Gastrocnemius medialis (tissue), 4 donors: ENCODE results near the gene KCNJ5. TPM values are rescaled to one million over a fixed set of nuclear protein-coding genes. Genes with fewer than 3 reads are reported as not detected.

Source experiments
- ATAC-seq, 2 donors: fragments of 150-250 bp; one replicate each; pipeline ENCODE4 v1.9.1; 2016
- DNase-seq, 2 donors: peaks; one replicate each; pipeline ENCODE4 v3.0.0-alpha.2; 2019
- H3K27ac ChIP-seq, 4 donors: fragments of 200-600 bp; sonication (generic); 1 replicate in 1 of 4; 2 replicates in 3 of 4; pipeline ENCODE4 v1.5.1; 2016 to 2018; ENCODE audit warnings: mild to moderate bottlenecking in 2 of 4, moderate library complexity in 1 of 4
- H3K27me3 ChIP-seq, 3 donors: fragments of 200-600 bp; sonication (generic) in 2 of 3; 1 replicate in 1 of 3; 2 replicates in 2 of 3; pipeline versions ENCODE4 v1.5.1 to v1.6.0; 2016 to 2019; ENCODE audit warnings: mild to moderate bottlenecking in 1 of 3, moderate library complexity in 1 of 3
- H3K36me3 ChIP-seq, 2 donors: fragments of 200-600 bp; sonication (generic) in 1 of 2; one replicate each; pipeline ENCODE4 v1.5.1; 2017 to 2018
- H3K4me1 ChIP-seq, 2 donors: fragments of 200-600 bp; sonication (generic) in 1 of 2; one replicate each; pipeline ENCODE4 v1.5.1; 2016 to 2017; ENCODE audit warnings: mild to moderate bottlenecking in 2 of 2
- H3K4me3 ChIP-seq, 4 donors: fragments of 200-600 bp; sonication (generic) in 3 of 4; 1 replicate in 1 of 4; 2 replicates in 3 of 4; pipeline ENCODE4 v1.5.1; 2016 to 2019; ENCODE audit warnings: mild to moderate bottlenecking in 2 of 4
- H3K9me3 ChIP-seq, 3 donors: fragments of 200-600 bp; sonication (generic) in 2 of 3; 1 replicate in 1 of 3; 2 replicates in 2 of 3; pipeline ENCODE4 v1.5.1; 2016 to 2019
- CTCF ChIP-seq, 5 experiments: fragments of 450-650 bp in 3 of 5; fragments of 200-600 bp in 2 of 5; sonication (generic) in 2 of 5; IDR thresholded peaks in 4 of 5; conservative IDR thresholded peaks in 1 of 5; 1 replicate in 4 of 5; 2 replicates in 1 of 5; pipeline ENCODE4 v1.5.1; 2016 to 2019; ENCODE audit warnings: antibody characterized with exemption in 5 of 5, mild to moderate bottlenecking in 3 of 5, moderate library complexity in 3 of 5
- POLR2A ChIP-seq, 2 donors: fragments of 450-650 bp; IDR thresholded peaks; one replicate each; pipeline ENCODE4 v1.6.1; 2017; ENCODE audit warnings: antibody characterized with exemption in 2 of 2, mild to moderate bottlenecking in 2 of 2, moderate library complexity in 2 of 2
- in situ Hi-C, 4 donors: fragments of 200-750 bp; cut with MboI; loops; one replicate each; pipeline versions ENCODE4 v1.15.0 to v1.8.0; 2017; ENCODE audit warnings: low sequenced_read_pairs in 4 of 4
- intact Hi-C: fragments of 100-400 bp; cut with DNase I; formaldehyde crosslinking; loops from one replicate; pipeline ENCODE4 v1.15.1; 2023; ENCODE audit warnings: low total_unique reads
- total RNA-seq, 4 donors: library from RNA; depleted of rRNA; stranded (reverse); fragments of >200 nt; gene quantifications; one replicate each; pipeline versions ENCODE4 v1.1.0 to v1.2.3, GENCODE V29; 2016

KCNJ5 gene
- total RNA-seq, 4 donors from 2014 or later = 0.24 to 0.46 TPM; not detected in 2

- in situ Hi-C loops = no loop called here
These were observed 18.6 kb upstream of the KCNJ5 start for GRCh38 chr11:128872594-128872993.

GRCh38 chr11:128874427-128874826 lies 16.7 kb upstream of the KCNJ5 start:
- peaks cover 0 to 5% (median 0%) of the 10 kb centered on the region in 3 donors for H3K27me3 ChIP-seq
- no peaks in the 10 kb centered on the region for H3K4me1 ChIP-seq
- H3K36me3 ChIP-seq = no peaks in the 10 kb centered on the region
- no peak for TF ChIP-seq POLR2A (IDR thresholded peaks at IDR 0.05)
- no peak for TF ChIP-seq CTCF (IDR thresholded peaks at IDR 0.05 in 4 of 5, conservative IDR thresholded peaks at IDR 0.05 in 1 of 5)
- in situ Hi-C loops (no loop called here), intact Hi-C loops (no loop called here)
- no peak for DNase-seq
- no peak overlapping the region for H3K4me3 ChIP-seq
- no peak for ATAC-seq
- H3K9me3 ChIP-seq = no peaks in the 10 kb centered on the region
- H3K27ac ChIP-seq = no peak overlapping the region

More at GRCh38 chr11:128872594-128872993, 18.6 kb upstream of the KCNJ5 start:
- Histone ChIP-seq H3K27ac (no peak overlapping the region), H3K4me3 (no peak overlapping the region), H3K36me3 (no peaks in the 10 kb centered on the region), H3K4me1 (no peaks in the 10 kb centered on the region), H3K9me3 (no peaks in the 10 kb centered on the region), H3K27me3 (peaks cover 0 to 2% (median 0%) of the 10 kb centered on the region in 3 donors)
- DNase-seq (no peak), ATAC-seq (no peak)
- intact Hi-C loops = no loop called here
- TF ChIP-seq CTCF (IDR thresholded peaks at IDR 0.05 in 4 of 5, conservative IDR thresholded peaks at IDR 0.05 in 1 of 5) = no peak
- TF ChIP-seq POLR2A (IDR thresholded peaks at IDR 0.05) = no peak

- Histone ChIP-seq H3K9me3 (no peaks in the 10 kb centered on the region), H3K4me1 (no peaks in the 10 kb centered on the region), H3K4me3 (no peak overlapping the region), H3K27me3 (peaks cover 0 to 5% (median 0%) of the 10 kb centered on the region in 3 donors), H3K27ac (no peak overlapping the region), H3K36me3 (no peaks in the 10 kb centered on the region)
- no peak for DNase-seq
- in situ Hi-C loops (loop anchor here in 1 of 4 donors (25.0 kb wide), 1 partner anchor 461 kb away; no protein-coding TSS in a partner anchor), intact Hi-C loops (no loop called here)
- ATAC-seq = no peak
- TF ChIP-seq CTCF (IDR thresholded peaks at IDR 0.05 in 4 of 5, conservative IDR thresholded peaks at IDR 0.05 in 1 of 5) (no peak), POLR2A (IDR thresholded peaks at IDR 0.05) (no peak)
These were observed 15.0 kb upstream of the KCNJ5 start for GRCh38 chr11:128876133-128876650.

- Histone ChIP-seq H3K27me3 (peaks cover 0 to 5% (median 0%) of the 10 kb centered on the region in 3 donors), H3K4me3 (no peak overlapping the region), H3K9me3 (no peaks in the 10 kb centered on the region), H3K4me1 (no peaks in the 10 kb centered on the region), H3K36me3 (no peaks in the 10 kb centered on the region), H3K27ac (no peak overlapping the region)
- DNase-seq (no peak), ATAC-seq (no peak)
- intact Hi-C loops = no loop called here
- in situ Hi-C loops = loop anchor here in 1 of 4 donors (25.0 kb wide), 1 partner anchor 460 kb away; no protein-coding TSS in a partner anchor
- TF ChIP-seq CTCF (IDR thresholded peaks at IDR 0.05 in 4 of 5, conservative IDR thresholded peaks at IDR 0.05 in 1 of 5) (no peak), POLR2A (IDR thresholded peaks at IDR 0.05) (no peak)
These were observed 13.4 kb upstream of the KCNJ5 start for GRCh38 chr11:128877726-128878125.
